ENCODE results near the gene CPNE5. TPM values are rescaled to one million over a fixed set of nuclear protein-coding genes. Genes with fewer than 3 reads are reported as not detected.

Gene CPNE5
- polyA plus RNA-seq, 4 donors, result 2.0 to 10.8 (median 4.1) TPM

GRCh38 chr6:36759148-36759759, 80.0 kb downstream of the CPNE5 start:
- H3K27ac ChIP-seq (ENCODE audit: low read depth in 1 of 3, low read length in 2 of 3), result no peak overlapping the region
- no peak overlapping the region for H3K4me3 ChIP-seq (ENCODE audit: low read depth in 1 of 3, low read length in 3 of 3)
- H3K4me1 ChIP-seq (ENCODE audit: control insufficient read depth in 3 of 3, insufficient read depth in 2 of 3, low read depth in 1 of 3, low read length in 2 of 3), result peaks cover 3 to 5% (median 4%) of the 10 kb centered on the region in 3 donors
- FAIRE-seq (no peak), DNase-seq (peak; percentile 77 to 88)
- no peaks in the 10 kb centered on the region for H3K27me3 ChIP-seq (ENCODE audit: control insufficient read depth in 3 of 3, insufficient read depth in 3 of 3, low read length in 3 of 3)
- no peaks in the 10 kb centered on the region for H3K9me3 ChIP-seq (ENCODE audit: control insufficient read depth in 2 of 2, insufficient read depth in 1 of 2, low read depth in 1 of 2, low read length in 1 of 2)
- H3K36me3 ChIP-seq (ENCODE audit: control insufficient read depth in 3 of 3, insufficient read depth in 2 of 3, low read depth in 1 of 3, low read length in 3 of 3), result no peaks in the 10 kb centered on the region
- WGBS, 3 donors, result 4 to 11% (median 4%) methylated on average over 8 of the region's 8 CpGs

- no peaks in the 10 kb centered on the region for H3K9me3 ChIP-seq (ENCODE audit: control insufficient read depth in 2 of 2, insufficient read depth in 1 of 2, low read depth in 1 of 2, low read length in 1 of 2)
- 41 to 65% (median 49%) methylated on average over 15 of the region's 15 CpGs for WGBS, 3 donors
- no peak for FAIRE-seq
- no peaks in the 10 kb centered on the region for H3K36me3 ChIP-seq (ENCODE audit: control insufficient read depth in 3 of 3, insufficient read depth in 2 of 3, low read depth in 1 of 3, low read length in 3 of 3)
- no peak overlapping the region for H3K4me3 ChIP-seq (ENCODE audit: low read depth in 1 of 3, low read length in 3 of 3)
- peak in 1 of 2 donors; percentile 45 for DNase-seq
- H3K27me3 ChIP-seq (ENCODE audit: control insufficient read depth in 3 of 3, insufficient read depth in 3 of 3, low read length in 3 of 3), result no peaks in the 10 kb centered on the region
- H3K4me1 ChIP-seq (ENCODE audit: control insufficient read depth in 3 of 3, insufficient read depth in 2 of 3, low read depth in 1 of 3, low read length in 2 of 3), result peaks cover 3 to 6% (median 4%) of the 10 kb centered on the region in 3 donors
- H3K27ac ChIP-seq (ENCODE audit: low read depth in 1 of 3, low read length in 2 of 3), result no peak overlapping the region
These were observed 80.6 kb downstream of the CPNE5 start for GRCh38 chr6:36758516-36759147.

DNA sequence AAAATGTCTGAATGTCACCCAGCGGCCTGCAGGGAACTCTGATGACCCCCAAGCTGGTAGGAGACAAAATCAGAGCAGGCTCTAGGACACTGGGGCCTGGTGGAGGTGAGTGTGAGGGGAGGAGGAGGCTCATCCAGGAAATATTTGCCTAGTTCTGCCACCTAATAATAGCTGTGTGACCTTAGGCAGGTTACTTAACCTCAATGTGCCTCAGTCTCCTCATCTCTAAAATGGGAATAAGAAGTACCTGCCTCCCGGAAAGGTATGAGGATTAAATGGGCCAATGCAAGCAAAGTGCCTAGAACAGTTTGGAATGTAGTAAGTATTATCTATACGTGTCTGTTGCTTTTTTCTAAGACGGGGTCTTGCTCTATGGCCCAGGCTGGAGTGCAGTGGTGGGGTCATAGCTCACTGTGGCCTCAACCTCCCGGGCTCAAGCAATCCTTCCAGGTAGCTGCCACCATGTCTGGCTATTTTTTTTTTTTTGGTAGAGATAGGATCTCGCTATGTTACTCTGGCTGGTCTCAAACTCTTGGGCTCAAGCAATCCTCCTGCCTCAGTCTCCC, 81.2 kb downstream of the CPNE5 start:
- FAIRE-seq (no peak), DNase-seq (no peak)
- H3K4me3 ChIP-seq (ENCODE audit: low read depth in 1 of 3, low read length in 3 of 3), result no peak overlapping the region
- H3K4me1 ChIP-seq (ENCODE audit: control insufficient read depth in 3 of 3, insufficient read depth in 2 of 3, low read depth in 1 of 3, low read length in 2 of 3), result peaks cover 5 to 6% (median 6%) of the 10 kb centered on the region in 3 donors
- H3K27ac ChIP-seq (ENCODE audit: low read depth in 1 of 3, low read length in 2 of 3), result peak overlapping the region in 1 of 3 donors; percentile 71
- H3K36me3 ChIP-seq (ENCODE audit: control insufficient read depth in 3 of 3, insufficient read depth in 2 of 3, low read depth in 1 of 3, low read length in 3 of 3), result no peaks in the 10 kb centered on the region
- no peaks in the 10 kb centered on the region for H3K27me3 ChIP-seq (ENCODE audit: control insufficient read depth in 3 of 3, insufficient read depth in 3 of 3, low read length in 3 of 3)
- no peaks in the 10 kb centered on the region for H3K9me3 ChIP-seq (ENCODE audit: control insufficient read depth in 2 of 2, insufficient read depth in 1 of 2, low read depth in 1 of 2, low read length in 1 of 2)
- 76 to 85% (median 83%) methylated on average over 6 of the region's 6 CpGs for WGBS, 3 donors

GRCh38 chr6:36757206-36757605, 82.0 kb downstream of the CPNE5 start:
- WGBS, 3 donors, result 54 to 57% (median 57%) methylated on average over 4 of the region's 4 CpGs
- no peaks in the 10 kb centered on the region for H3K9me3 ChIP-seq (ENCODE audit: control insufficient read depth in 2 of 2, insufficient read depth in 1 of 2, low read depth in 1 of 2, low read length in 1 of 2)
- peak overlapping the region in 1 of 3 donors; percentile 71 for H3K27ac ChIP-seq (ENCODE audit: low read depth in 1 of 3, low read length in 2 of 3)
- H3K36me3 ChIP-seq (ENCODE audit: control insufficient read depth in 3 of 3, insufficient read depth in 2 of 3, low read depth in 1 of 3, low read length in 3 of 3), result peaks cover 0 to 2% (median 0%) of the 10 kb centered on the region in 3 donors
- FAIRE-seq (no peak), DNase-seq (peak in 1 of 2 donors; percentile 35)
- H3K4me1 ChIP-seq (ENCODE audit: control insufficient read depth in 3 of 3, insufficient read depth in 2 of 3, low read depth in 1 of 3, low read length in 2 of 3), result peaks cover 11 to 15% (median 11%) of the 10 kb centered on the region in 3 donors
- H3K4me3 ChIP-seq (ENCODE audit: low read depth in 1 of 3, low read length in 3 of 3), result no peak overlapping the region
- no peaks in the 10 kb centered on the region for H3K27me3 ChIP-seq (ENCODE audit: control insufficient read depth in 3 of 3, insufficient read depth in 3 of 3, low read length in 3 of 3)

GRCh38 chr6:36756786-36757185, 82.5 kb downstream of the CPNE5 start:
- Histone ChIP-seq H3K9me3 (ENCODE audit: control insufficient read depth in 2 of 2, insufficient read depth in 1 of 2, low read depth in 1 of 2, low read length in 1 of 2) (no peaks in the 10 kb centered on the region), H3K27ac (ENCODE audit: low read depth in 1 of 3, low read length in 2 of 3) (peak overlapping the region in 2 of 3 donors; percentile 21 to 71), H3K4me1 (ENCODE audit: control insufficient read depth in 3 of 3, insufficient read depth in 2 of 3, low read depth in 1 of 3, low read length in 2 of 3) (peaks cover 14 to 19% (median 15%) of the 10 kb centered on the region in 3 donors), H3K4me3 (ENCODE audit: low read depth in 1 of 3, low read length in 3 of 3) (no peak overlapping the region), H3K27me3 (ENCODE audit: control insufficient read depth in 3 of 3, insufficient read depth in 3 of 3, low read length in 3 of 3) (no peaks in the 10 kb centered on the region), H3K36me3 (ENCODE audit: control insufficient read depth in 3 of 3, insufficient read depth in 2 of 3, low read depth in 1 of 3, low read length in 3 of 3) (peaks cover 0 to 2% (median 0%) of the 10 kb centered on the region in 3 donors)
- FAIRE-seq (no peak), DNase-seq (no peak)
- WGBS, 3 donors, result 82 to 86% (median 82%) methylated on average over 8 of the region's 8 CpGs

DNA sequence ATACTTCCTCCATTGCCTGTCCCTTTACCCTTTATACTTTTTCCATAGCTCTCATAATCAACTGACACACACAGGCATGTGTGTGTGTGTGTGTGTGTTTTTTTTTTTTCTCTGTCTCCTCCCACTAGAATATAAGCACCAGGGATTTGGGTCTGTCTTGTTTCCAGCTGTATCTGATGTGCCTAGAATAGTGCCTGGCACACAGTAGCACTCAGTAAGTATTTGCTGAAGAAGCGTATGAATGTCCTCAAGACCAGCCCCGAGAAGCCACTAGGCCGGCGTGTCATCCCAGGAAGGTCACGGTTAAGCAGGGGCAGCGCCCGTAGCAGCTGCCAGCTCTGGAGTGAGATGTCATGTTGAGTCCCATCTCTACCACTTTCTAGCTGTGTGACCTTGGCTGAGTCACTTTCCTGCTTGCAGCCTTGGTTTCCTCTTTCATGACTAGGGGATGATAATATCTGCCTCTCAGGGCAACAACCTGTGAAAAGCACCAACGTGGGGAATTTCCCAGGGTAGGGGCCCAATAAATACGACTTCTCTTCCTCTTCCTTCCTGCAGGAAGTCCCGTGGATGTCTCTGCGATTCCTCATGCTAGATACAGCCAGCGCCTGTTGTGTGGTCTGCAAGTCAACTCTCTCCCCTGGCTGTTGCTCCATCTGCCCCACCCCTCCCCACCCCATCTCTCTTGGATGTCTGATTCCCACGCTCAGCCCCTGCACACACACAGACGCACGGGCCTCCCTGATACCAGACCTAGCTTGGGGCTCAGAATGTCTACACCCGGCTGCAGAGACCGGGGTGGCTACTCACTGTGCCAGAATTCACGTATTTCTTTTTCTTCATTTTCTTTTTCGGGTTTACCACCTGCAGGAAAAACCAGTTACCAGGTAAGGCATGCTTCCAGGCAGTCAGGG, 83.6 kb downstream of the CPNE5 start:
- Histone ChIP-seq H3K4me1 (ENCODE audit: control insufficient read depth in 3 of 3, insufficient read depth in 2 of 3, low read depth in 1 of 3, low read length in 2 of 3) (peaks cover 14 to 20% (median 16%) of the 10 kb centered on the region in 3 donors), H3K27ac (ENCODE audit: low read depth in 1 of 3, low read length in 2 of 3) (peak overlapping the region in 2 of 3 donors; percentile 21 to 71), H3K4me3 (ENCODE audit: low read depth in 1 of 3, low read length in 3 of 3) (no peak overlapping the region), H3K36me3 (ENCODE audit: control insufficient read depth in 3 of 3, insufficient read depth in 2 of 3, low read depth in 1 of 3, low read length in 3 of 3) (peaks cover 0 to 2% (median 0%) of the 10 kb centered on the region in 3 donors), H3K9me3 (ENCODE audit: control insufficient read depth in 2 of 2, insufficient read depth in 1 of 2, low read depth in 1 of 2, low read length in 1 of 2) (no peaks in the 10 kb centered on the region), H3K27me3 (ENCODE audit: control insufficient read depth in 3 of 3, insufficient read depth in 3 of 3, low read length in 3 of 3) (no peaks in the 10 kb centered on the region)
- FAIRE-seq (no peak), DNase-seq (peak in 1 of 2 donors; percentile 12)
- WGBS, 3 donors, result 49 to 55% (median 55%) methylated on average over 19 of the region's 19 CpGs

GRCh38 chr6:36754582-36755434, 84.4 kb downstream of the CPNE5 start:
- DNase-seq (no peak), FAIRE-seq (no peak)
- H3K4me3 ChIP-seq (ENCODE audit: low read depth in 1 of 3, low read length in 3 of 3), result no peak overlapping the region
- 90 to 91% (median 91%) methylated on average over 9 of the region's 9 CpGs for WGBS, 3 donors
- H3K36me3 ChIP-seq (ENCODE audit: control insufficient read depth in 3 of 3, insufficient read depth in 2 of 3, low read depth in 1 of 3, low read length in 3 of 3), result peaks cover 0 to 2% (median 0%) of the 10 kb centered on the region in 3 donors
- H3K27me3 ChIP-seq (ENCODE audit: control insufficient read depth in 3 of 3, insufficient read depth in 3 of 3, low read length in 3 of 3), result no peaks in the 10 kb centered on the region
- H3K9me3 ChIP-seq (ENCODE audit: control insufficient read depth in 2 of 2, insufficient read depth in 1 of 2, low read depth in 1 of 2, low read length in 1 of 2), result peaks cover 0 to 6% of the 10 kb centered on the region in 2 donors
- peaks cover 14 to 20% (median 16%) of the 10 kb centered on the region in 3 donors for H3K4me1 ChIP-seq (ENCODE audit: control insufficient read depth in 3 of 3, insufficient read depth in 2 of 3, low read depth in 1 of 3, low read length in 2 of 3)
- peak overlapping the region in 2 of 3 donors; percentile 14 to 71 for H3K27ac ChIP-seq (ENCODE audit: low read depth in 1 of 3, low read length in 2 of 3)

Measured in small intestine (tissue), 7 donors.